ENCODE measurements around the gene CROT. TPM values are rescaled to one million over a fixed set of nuclear protein-coding genes. Genes with fewer than 3 reads are reported as not detected.

The CROT gene
- total RNA-seq, 2 donors from 2014 or later: 17.0 to 35.0 TPM

DNA sequence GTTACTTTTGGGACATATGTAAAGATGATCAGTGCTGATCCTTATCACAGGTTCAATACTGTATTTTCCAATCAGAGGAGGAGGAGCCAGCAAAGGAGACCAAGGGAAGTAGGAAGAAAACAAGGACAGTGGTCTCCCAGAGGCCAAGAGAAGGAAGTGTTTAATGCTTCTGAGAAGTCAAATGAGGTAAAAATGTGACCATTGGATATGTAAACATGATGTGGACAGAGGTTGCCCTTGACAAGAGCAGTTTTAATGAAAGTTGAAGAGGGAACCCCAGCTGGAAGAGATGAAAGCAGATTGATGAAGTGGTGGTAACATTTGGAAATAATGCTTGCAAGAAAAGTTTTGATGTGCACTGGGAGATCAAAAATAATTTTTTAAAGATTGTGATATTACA is 18.8 kb downstream of the CROT start:
- no peak for DNase-seq (ENCODE audit: low spot score)
- TF ChIP-seq CTCF (IDR thresholded peaks at IDR 0.05) (no peak), POLR2A (IDR thresholded peaks at IDR 0.05) (no peak), POLR2AphosphoS5 (IDR thresholded peaks at IDR 0.05) (no peak)
- Histone ChIP-seq H3K4me3 (no peak overlapping the region), H3K27ac (no peak overlapping the region), H3K27me3 (replicated peaks; ENCODE audit: insufficient read depth) (no peaks in the 10 kb centered on the region), H3K9me3 (no peaks in the 10 kb centered on the region), H3K36me3 (no peaks in the 10 kb centered on the region), H3K4me1 (replicated peaks) (no peaks in the 10 kb centered on the region)
- intact Hi-C loops (cut with DNase I): no loop called here

GRCh38 chr7:87369216-87369615 is 23.8 kb downstream of the CROT start:
- no peaks in the 10 kb centered on the region for H3K36me3 ChIP-seq
- WGBS: 95% methylated on average over 4 of the region's 4 CpGs
- DNase-seq (ENCODE audit: low spot score): no peak
- no peak for TF ChIP-seq POLR2AphosphoS5 (IDR thresholded peaks at IDR 0.05)
- TF ChIP-seq POLR2A (IDR thresholded peaks at IDR 0.05): no peak
- no peak for TF ChIP-seq CTCF (IDR thresholded peaks at IDR 0.05)
- H3K4me1 ChIP-seq (replicated peaks): no peaks in the 10 kb centered on the region
- H3K9me3 ChIP-seq: no peaks in the 10 kb centered on the region
- no peak overlapping the region for H3K27ac ChIP-seq
- no peaks in the 10 kb centered on the region for H3K27me3 ChIP-seq (replicated peaks; ENCODE audit: insufficient read depth)
- intact Hi-C loops (cut with DNase I): no loop called here
- H3K4me3 ChIP-seq: no peak overlapping the region

- no peaks in the 10 kb centered on the region for H3K36me3 ChIP-seq
- no peak overlapping the region for H3K4me3 ChIP-seq
- no peak for DNase-seq (ENCODE audit: low spot score)
- no peaks in the 10 kb centered on the region for H3K9me3 ChIP-seq
- intact Hi-C loops (cut with DNase I): no loop called here
- no peaks in the 10 kb centered on the region for H3K27me3 ChIP-seq (replicated peaks; ENCODE audit: insufficient read depth)
- H3K4me1 ChIP-seq (replicated peaks): no peaks in the 10 kb centered on the region
- TF ChIP-seq POLR2A (IDR thresholded peaks at IDR 0.05) (no peak), CTCF (IDR thresholded peaks at IDR 0.05) (no peak), POLR2AphosphoS5 (IDR thresholded peaks at IDR 0.05) (no peak)
- H3K27ac ChIP-seq: no peak overlapping the region
- WGBS: 97% methylated on average over 1 of the region's 1 CpG
These were observed 25.3 kb downstream of the CROT start for GRCh38 chr7:87370660-87371180.

- H3K36me3 ChIP-seq: no peaks in the 10 kb centered on the region
- H3K4me3 ChIP-seq: no peak overlapping the region
- TF ChIP-seq POLR2AphosphoS5 (IDR thresholded peaks at IDR 0.05) (no peak), CTCF (IDR thresholded peaks at IDR 0.05) (no peak), POLR2A (IDR thresholded peaks at IDR 0.05) (no peak)
- no peak overlapping the region for H3K27ac ChIP-seq
- intact Hi-C loops (cut with DNase I): no loop called here
- H3K9me3 ChIP-seq: no peaks in the 10 kb centered on the region
- WGBS: 35% methylated on average over 5 of the region's 5 CpGs
- H3K4me1 ChIP-seq (replicated peaks): no peaks in the 10 kb centered on the region
- H3K27me3 ChIP-seq (replicated peaks; ENCODE audit: insufficient read depth): no peaks in the 10 kb centered on the region
- DNase-seq (ENCODE audit: low spot score): no peak
These were observed 30.4 kb downstream of the CROT start for GRCh38 chr7:87375662-87376435.

GRCh38 chr7:87380905-87381304 is 35.4 kb downstream of the CROT start:
- Histone ChIP-seq H3K27ac (no peak overlapping the region), H3K4me1 (replicated peaks) (no peaks in the 10 kb centered on the region), H3K4me3 (no peak overlapping the region), H3K9me3 (no peaks in the 10 kb centered on the region), H3K27me3 (replicated peaks; ENCODE audit: insufficient read depth) (no peaks in the 10 kb centered on the region), H3K36me3 (no peaks in the 10 kb centered on the region)
- DNase-seq (ENCODE audit: low spot score): no peak
- 77% methylated on average over 5 of the region's 5 CpGs for WGBS
- intact Hi-C loops (cut with DNase I): no loop called here
- TF ChIP-seq CTCF (IDR thresholded peaks at IDR 0.05) (no peak), POLR2A (IDR thresholded peaks at IDR 0.05) (no peak), POLR2AphosphoS5 (IDR thresholded peaks at IDR 0.05) (no peak)
